GM04504 (cell line): Measurements from ENCODE around the gene FOXL1.
A peak's percentile ranks its signal among the peaks of the same experiment; 100 is the strongest.

Experiments used
- DNase-seq: peaks from one replicate; pipeline ENCODE4 v3.0.0-alpha.2; 2012; ENCODE audit warnings: low read depth

The FOXL1 gene

DNA sequence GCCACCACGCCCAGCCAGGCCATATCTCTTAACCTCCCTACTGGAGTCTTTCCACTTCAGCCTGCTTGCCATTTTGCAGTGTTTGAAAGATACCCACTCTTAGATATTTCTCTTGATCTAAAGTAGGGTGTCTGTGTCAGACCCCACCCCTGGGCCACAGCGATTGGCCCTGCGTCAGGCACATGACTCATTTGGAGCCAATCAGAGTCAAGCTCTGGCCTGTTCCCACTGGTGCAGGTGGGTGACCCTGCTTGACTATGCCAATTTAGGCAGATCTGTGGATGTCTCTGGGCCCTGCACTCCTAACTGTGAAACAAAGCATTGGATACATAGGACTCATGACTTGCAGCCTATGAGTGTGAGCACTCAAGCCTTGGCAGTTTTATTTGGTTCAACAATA is 27.6 kb downstream of the FOXL1 start:
- no peak for DNase-seq

DNA sequence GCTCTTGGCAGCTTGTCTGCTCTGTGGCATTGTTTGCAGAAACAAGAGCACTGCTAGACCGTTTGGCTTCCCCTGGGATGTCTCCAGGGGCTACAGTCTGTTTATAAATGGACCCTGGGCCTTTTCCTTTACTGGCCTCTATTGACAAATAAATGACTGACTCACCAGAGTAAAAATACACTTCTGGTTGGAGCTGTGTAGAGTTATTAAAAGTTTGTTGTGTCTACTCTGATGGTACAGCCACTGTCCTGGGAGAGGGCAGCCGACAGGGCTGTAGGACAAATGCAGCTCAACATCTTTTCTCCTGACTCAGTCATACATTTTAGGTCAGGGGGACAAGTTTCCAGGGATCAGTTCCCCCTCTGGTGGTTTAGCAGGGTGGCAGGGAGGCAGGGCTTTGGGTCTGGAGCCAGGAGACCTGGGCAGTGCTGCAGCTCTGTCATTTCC is 30.0 kb downstream of the FOXL1 start:
- DNase-seq, result no peak

DNA sequence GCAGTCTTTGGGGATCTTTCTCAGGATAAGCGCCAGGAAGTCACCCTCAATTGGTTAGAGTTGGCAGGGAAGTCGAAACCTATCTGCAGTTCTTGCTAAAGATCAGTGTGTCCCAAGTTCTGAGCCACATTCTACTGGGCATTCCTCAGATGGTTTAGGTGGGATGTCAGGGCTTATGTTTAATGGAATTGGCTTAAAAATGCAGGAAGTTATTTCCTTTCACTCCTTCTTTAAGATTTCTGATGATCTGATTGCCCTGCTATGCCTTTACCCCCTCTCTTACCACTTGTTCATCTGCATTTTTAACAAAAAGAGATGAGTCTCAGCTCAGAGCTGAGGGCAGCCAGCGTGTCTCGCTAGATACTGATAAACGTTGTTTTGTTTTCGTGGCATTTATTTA is 30.8 kb downstream of the FOXL1 start:
- DNase-seq, result peak; percentile 55

DNA sequence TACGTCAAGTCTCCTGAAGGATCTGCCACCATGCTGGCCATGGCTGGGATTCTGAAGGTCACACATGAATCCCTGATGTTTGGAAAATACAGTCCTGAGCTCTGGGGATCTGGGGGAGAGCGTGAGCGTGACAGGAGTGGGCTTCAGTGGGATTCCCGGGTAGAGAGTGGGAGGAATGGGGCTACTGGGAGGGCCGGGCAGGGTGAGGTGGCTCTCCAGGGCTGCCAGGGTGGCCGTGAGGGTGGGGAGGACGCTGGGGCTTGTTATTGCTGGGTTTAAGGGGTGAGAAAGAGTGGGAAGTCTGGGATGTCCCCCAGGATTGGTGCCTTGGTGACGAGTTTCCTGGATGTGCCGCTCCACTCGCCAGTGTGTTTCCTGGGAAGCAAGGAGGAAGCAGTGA is 31.3 kb downstream of the FOXL1 start:
- no peak for DNase-seq

DNA sequence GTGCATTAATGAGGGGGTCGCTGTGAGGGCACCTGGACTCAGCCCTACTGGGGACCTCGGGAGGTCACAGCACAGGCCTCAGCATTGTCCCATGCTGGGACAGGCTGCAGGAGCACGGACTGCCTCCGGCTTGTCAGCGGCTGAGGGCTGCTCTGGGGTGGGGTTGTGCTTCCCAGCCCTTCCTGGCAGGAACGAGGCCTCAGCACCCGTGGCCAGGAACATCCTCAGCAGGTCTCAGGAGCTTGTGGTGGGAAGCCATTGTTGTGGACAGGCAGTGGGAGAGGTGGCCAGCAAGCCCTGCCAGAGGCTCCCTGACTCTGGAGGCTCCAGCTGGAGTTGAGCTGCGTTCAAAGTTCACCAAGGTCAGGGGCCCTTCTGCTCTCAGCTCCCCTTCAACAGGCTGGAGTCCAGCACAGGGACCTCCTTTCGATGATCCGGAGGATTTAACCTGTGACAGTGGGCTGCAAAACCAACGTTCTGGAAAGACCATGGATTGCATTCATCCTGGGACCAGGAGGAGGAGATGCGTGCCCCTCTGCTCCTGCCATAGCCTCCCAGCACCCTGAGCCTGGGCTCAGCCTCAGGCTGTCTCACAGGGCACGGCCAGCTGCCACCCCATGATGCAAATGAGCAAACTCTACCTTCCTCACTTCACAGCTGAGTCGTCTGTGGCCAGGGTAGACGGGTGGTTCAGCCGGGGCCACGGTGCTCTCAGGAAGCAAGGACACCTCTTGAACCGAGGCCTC is 32.6 kb downstream of the FOXL1 start:
- no peak for DNase-seq

DNA sequence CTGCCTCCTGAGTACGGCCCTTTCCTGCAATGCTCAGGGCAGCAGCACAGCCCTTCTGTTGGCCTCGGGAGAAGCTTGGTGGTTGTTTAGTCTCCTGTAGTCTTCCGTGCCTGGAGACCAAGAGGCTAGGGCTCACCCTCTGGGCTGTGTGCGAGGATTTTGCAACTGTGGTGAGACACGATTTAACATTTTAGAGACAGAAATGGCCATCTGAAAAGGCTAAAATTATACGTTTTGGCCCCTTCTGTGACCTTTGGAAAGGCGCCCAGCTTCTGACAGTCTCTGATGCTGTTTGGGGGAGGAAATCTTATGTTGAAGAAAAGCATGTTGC is 33.1 kb downstream of the FOXL1 start:
- no peak for DNase-seq

DNA sequence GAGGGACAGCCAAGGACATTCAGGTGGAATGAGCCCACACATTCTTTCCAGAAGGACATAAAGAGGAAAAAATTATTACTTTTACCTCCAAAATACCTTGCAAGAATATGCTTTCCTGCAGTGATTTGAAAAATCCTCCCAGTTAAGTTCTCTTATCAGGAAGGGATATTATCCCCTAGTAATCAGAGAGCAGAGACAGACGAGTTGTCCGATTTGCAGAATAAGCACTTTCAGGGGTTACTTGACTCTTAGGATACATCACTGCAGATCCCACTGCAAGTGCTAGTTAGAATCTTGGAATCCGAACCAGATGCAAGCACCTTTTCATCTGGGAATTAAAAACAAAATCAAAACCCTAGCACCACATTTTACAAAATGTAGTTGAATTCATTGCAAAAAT is 33.6 kb downstream of the FOXL1 start:
- no peak for DNase-seq

DNA sequence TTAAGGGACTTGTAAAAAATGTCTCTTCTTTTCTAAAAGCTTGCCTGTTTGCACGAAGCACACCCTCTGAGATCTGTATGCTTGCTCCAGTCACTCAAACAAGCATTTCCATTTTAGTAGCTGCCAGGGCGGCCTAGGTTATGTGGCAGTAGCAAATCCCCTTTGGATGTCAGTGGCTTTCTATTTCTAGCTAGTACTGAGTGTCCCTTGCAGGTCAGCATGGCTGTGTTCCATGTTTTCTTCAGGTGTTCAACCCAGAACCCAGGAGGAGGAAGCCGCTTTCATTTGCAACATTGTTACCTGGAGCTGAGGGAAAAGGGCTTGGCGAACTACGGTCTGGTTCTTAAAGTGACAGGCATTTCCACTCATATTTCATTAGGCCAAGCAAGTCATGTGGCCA is 36.4 kb downstream of the FOXL1 start:
- no peak for DNase-seq

DNA sequence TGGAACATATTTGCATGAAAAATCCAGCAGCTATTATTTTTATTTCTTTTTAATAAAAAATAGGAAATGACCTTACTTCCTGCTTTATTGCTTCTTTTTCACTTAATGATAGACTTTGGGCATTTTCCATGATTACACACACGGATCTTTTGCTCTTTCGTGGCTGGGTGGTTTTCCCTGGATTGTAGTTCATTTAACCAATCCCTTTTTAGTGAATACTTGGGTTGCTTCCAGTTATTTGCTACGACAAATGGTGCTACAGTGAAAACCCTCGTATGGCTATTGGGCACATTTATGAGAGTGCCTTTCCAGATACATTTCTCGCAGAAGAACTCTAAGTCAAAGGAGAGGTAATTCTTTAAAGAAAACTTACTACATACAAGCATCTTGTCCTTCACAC is 38.6 kb downstream of the FOXL1 start:
- DNase-seq, result no peak

DNA sequence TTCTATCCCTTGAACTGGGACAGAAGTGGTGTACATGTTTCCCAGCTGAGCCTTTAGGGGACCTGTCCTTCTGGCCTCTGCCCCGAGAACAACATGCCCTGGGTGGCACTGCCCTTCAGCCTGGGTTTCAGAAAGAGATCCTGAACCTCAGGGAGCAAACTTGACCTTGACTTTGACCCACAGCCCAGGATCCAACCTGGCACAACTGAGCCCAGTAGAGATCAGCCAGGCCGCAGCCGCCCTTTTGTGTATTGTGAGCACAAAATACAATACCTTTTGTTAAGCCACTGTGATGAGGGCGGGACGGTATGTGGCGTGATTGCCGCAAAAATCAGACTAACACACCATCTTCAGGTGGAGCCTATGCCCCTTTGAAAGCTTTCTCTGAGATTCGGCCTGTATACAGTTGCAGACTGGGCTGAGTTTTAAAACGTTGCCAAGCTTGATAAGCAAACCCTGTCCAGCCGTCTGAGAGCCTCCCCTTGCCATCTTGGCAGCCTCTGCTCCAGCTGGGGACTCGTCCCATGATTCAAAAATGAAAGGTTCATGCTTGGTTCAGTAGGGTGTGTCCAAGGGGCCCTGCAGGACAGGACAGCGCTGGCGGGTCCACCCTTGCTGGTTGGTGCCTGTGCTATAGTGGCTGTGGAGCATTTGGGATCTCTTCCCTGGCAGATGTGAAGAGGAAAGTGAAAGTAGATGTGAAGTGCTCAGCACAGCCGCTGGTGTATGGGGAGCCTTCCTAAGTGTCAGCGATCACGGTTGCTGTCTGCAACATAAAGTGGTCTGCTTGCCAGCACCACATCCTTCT is 40.3 kb downstream of the FOXL1 start:
- DNase-seq, result no peak

DNA sequence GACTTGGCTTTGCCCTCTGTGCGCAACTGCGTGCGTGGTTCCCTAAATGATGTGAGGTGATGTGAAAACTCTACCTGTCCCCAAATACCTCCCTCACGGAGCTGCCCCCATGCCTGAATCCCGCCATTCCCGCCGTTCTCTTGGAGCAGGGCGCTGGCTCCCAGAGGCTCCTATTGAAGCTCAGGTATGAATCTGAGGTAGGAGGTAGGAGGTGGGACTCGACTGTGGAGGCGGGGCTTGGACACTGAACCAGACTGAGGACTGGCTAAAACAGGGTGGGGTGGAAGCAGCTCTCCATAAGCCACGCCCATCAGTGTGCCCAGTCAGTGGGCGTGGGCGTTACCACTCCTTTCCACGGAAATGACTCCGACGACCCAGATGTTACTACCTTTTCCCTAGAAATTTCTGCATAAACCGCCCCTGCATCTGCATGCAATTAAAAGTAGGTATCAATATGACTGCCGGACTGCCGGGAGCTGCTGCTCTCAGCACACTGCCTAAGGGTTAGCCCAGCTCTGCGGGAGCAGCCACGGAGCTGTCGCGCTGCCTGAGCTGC is 41.0 kb downstream of the FOXL1 start:
- DNase-seq, result no peak

DNA sequence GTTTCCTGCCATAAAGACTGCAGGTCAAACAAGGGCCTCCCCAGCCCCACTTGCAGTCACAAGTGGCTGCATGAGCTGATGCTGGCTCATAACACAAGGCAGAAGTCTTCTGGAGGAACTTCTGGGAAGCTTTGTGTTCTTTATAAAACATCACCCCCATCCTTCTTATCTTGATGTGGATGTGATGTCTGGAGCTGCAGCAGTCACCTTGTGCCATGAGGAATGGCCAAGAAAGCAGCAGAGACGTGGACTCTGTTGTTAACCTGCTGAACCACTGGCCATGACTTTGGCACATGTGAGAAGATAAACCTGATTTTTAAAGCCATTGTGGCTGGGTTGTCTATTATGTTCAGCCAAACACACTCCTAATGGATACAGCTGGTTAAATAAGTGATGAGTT is 41.8 kb downstream of the FOXL1 start:
- DNase-seq, result no peak

DNA sequence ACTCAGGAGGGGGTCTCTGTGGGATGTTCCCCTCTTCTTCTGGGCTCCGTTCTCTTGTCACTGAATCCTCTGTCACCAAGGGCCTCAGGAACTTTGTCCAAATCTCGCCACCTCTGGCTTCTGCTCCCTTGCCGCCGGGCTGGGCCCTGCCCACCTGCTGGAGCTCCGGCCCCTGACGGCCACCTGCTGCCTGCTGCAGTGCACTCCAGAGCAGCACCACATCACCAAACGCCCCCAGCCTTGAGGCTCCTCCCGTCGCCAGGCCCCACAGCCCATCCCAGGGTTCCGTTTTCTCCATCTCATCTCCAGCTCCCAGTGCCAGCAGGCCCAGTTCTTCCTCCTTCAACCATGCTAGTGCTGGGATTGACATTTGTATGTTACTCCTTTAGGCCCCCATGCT is 43.6 kb downstream of the FOXL1 start:
- no peak for DNase-seq

DNA sequence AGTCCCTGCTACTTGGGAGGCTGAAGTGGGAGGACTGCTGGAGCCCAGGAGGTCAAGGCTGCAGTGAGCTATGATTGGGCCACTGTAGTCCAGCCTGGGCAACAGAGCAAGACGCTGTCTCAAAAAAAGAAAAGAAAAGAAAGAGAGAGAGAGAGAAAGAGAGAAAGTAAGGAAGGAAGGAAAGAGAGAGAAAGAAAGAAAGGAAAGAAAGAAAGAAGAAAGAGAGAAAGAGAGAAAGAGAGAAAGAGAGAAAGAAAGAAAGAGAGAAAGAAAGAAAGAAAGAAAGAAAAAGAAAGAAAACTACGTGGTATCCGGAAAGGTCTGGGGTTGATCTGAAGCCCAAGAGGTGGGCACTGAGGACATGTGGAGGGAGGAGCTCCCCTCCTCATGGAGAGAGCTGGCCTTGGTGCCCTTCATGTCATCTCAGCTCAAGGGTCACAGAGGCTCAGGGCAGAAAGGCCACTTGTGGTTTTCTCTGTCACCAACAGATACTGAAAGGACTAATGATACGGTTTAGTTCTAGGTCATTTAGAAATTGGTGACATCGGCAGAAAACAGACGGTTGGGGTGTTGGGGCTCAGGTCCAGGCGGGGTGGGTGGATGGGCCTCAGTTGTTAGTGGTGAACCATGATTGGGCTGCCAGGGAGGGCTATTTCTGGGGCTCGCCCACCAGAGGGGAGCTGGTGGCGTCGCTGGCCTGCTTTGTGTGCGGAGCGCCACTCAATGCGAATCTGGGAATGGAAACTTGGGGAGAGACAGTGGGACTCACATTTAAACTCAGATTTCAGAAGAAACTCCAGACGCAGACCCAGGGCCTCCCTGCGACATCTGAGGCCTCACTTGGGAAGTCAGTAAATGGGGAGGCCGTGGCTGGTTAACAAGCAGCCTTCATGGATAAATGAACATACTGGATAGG is 44.6 kb downstream of the FOXL1 start:
- DNase-seq, result no peak

DNA sequence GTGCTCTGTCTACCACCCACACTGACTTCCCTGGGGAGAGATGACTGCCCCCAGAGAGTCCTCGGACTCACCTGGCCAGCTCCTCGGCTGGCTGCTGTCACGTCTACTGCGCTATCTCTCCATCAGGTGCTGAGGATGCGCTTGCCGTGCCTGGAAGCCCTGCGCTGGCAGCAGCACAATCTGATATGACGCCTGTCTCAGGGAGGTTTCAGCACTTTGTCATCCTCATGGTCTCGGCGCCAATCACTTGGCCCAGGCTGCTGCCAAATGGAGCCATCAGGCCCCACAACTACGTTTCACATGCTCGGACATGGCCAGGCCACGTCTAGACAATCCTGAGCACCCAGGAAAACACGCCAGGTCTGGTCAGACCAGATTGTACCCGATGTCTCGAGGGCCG is 46.7 kb downstream of the FOXL1 start:
- no peak for DNase-seq

DNA sequence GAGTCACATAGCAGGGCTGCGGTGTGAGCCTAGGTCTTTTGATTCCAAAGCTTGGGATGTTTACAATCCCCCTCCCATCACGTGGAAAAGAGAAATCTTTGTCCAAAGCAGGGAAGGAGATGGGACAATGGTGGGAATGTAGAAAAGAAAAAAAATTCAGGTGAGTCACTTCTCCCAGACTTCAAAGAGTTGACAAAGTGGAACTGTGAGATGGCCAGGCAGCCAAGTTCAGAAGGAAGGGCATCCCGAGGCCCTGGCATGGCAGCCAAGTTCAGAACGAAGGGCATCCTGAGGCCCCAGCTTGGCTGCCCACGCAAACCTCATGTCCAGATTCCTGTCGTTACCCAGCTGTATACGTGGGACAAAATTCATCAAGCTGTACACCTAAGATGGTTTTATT is 47.5 kb downstream of the FOXL1 start:
- DNase-seq, result no peak

DNA sequence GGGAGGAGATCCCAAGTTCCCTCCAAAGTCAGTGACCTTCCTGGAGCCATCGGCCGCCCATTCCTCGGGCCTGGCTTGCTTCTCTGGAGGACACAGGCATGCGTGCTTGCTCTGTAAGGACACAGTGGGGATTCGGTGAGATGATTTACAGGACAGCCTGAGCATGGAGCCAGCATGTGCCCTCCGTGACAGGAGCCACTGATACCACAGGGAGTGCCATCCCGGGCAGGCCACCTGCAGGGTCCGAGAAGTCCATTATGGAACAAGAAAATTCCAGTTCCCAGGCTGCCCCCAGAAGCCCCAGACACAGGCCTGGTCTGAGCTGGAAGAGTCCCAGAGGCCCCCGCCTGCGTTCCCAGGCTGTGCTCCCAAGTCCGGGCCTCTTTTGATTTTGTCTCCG is 47.9 kb downstream of the FOXL1 start:
- no peak for DNase-seq

DNA sequence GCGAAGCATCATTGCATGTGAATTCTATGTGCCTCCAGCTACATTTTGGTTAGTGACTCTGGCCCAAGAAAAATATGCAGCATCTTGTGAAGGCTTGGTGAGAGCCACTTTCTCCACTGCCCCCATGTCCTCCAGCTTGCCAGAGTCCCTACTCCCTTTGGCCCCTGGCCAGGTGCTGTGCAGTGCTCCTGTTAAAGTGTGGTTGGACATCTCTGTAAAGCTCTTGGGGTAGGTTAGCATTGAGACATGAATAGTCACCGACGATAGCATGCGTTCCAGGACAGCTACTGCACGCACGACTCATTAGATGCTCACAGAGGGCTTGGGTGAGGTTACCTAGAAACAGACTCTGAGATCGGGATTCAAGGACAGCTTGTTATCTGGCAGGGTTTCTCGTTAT is 48.6 kb downstream of the FOXL1 start:
- no peak for DNase-seq

DNA sequence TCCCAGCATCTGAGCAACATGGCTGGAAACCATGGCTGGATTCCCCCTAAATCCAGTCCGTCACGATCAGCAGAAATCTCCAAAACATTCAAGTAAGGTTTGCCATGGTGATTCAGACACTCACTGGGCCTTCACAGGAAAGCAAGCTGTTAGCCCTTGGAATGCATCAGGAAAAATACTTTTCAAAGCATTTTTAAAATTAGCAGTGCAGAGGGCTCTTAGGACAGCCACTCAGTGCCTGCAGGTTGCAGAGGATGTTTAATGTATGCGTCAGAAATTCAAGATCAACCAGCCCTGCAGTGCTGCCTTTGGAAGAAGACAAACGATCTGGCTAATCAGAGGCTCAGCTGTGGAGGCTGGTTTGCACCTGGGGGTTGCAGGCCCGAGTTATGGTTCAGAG is 50.3 kb downstream of the FOXL1 start:
- DNase-seq, result no peak

DNA sequence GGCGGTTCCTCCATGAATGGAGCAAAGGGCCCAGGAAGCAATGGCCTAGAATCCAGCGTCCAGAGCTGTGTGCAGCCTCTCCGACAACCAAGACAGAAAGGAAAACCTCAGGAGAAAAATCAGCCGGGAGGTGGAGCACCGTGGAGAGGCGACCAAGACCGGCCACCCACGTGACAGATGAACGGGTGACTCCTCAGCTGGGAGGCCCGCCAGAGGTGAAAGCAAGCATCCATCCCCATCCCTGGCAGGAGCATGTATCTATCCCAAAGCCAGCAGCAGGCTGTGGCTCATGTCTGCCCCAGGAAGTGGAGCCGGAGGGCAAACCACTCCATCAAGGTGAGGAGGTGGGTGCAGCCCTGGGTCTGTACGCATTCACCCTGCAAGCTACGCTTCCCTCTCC is 52.1 kb downstream of the FOXL1 start:
- DNase-seq, result no peak

DNA sequence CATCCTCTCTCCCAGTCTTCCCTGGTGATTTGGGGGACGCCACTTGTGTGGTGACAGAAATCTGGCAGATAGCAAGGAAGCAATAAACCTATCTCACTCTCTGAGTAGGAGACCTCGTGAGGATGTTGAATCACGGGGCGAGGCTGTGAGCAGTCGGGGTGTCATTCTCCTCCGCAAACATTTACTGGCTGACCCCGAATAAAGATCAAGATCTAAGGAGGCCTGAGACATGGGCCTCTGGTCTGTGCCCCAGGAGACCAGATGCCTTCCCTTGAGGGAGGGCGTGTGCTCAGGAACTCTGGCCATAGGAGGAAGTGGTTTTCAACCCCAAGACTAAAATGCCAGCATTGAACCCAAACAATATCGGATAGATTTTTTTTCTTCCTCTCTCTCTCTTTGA is 53.1 kb downstream of the FOXL1 start:
- DNase-seq, result no peak
